Hepatocyte (in vitro differentiated cells): Measurements from ENCODE around the gene SLC35B3.

Experiments used
- CTCF ChIP-seq: fragments of 200-600 bp; sonication (generic); IDR thresholded peaks from 2 replicates; pipeline ENCODE4 v1.5.1; 2016; ENCODE audit warnings: antibody characterized with exemption, mild to moderate bottlenecking; ENCODE audit not compliant: poor library complexity
- EZH2phosphoT487 ChIP-seq: fragments of 200-600 bp; sonication (generic); IDR thresholded peaks from one replicate; pipeline ENCODE4 v1.6.1; 2018; ENCODE audit warnings: antibody characterized with exemption, mild to moderate bottlenecking, low read depth, moderate library complexity; ENCODE audit not compliant: unreplicated experiment, severe bottlenecking

- TF ChIP-seq CTCF (no peak), EZH2phosphoT487 (no peak)
Observed at GRCh38 chr6:8432614-8433013, 2.7 kb downstream of the SLC35B3 start.
